Endodermal cell (in vitro differentiated cells): ENCODE data around the gene NRXN2. TPM values are rescaled to one million over a fixed set of nuclear protein-coding genes. Genes with fewer than 3 reads are reported as not detected.
A peak's percentile ranks its signal among the peaks of the same experiment; 100 is the strongest.

Source experiments
- DNase-seq: peaks from one replicate; pipeline ENCODE4 v3.0.0-alpha.2; 2017
- H3K27ac ChIP-seq: 2 replicates; pipeline ENCODE4 v1.5.1; 2013; ENCODE audit warnings: mild to moderate bottlenecking, low read depth, low read length, moderate library complexity
- H3K27me3 ChIP-seq: 2 replicates; pipeline ENCODE4 v1.6.1; 2013; ENCODE audit warnings: mild to moderate bottlenecking, low read length, moderate library complexity; ENCODE audit not compliant: insufficient read depth, control insufficient read depth, poor library complexity, severe bottlenecking
- H3K36me3 ChIP-seq: 2 replicates; pipeline ENCODE4 v1.7.0; 2013; ENCODE audit warnings: mild to moderate bottlenecking, low read length, moderate library complexity; ENCODE audit not compliant: control insufficient read depth, insufficient read depth
- H3K4me1 ChIP-seq: one replicate; pipeline ENCODE4 v1.7.0; 2013; ENCODE audit warnings: low read length; ENCODE audit not compliant: control insufficient read depth, insufficient read depth
- H3K4me3 ChIP-seq: 2 replicates; pipeline ENCODE4 v1.5.1; 2013; ENCODE audit warnings: mild to moderate bottlenecking, low read length, moderate library complexity
- H3K9ac ChIP-seq: 2 replicates; pipeline ENCODE4 v1.6.1; 2013; ENCODE audit warnings: mild to moderate bottlenecking, low read length, moderate library complexity; ENCODE audit not compliant: poor library complexity, severe bottlenecking; ENCODE audit errors: extremely low read depth
- H3K9me3 ChIP-seq: 2 replicates; pipeline ENCODE4 v1.6.1; 2013; ENCODE audit warnings: mild to moderate bottlenecking, low read length, moderate library complexity; ENCODE audit not compliant: control insufficient read depth
- H3K27ac Mint-ChIP-seq: 2 replicates; pipeline ENCODE4 v1.8.0; 2020; ENCODE audit warnings: mixed read lengths
- H3K27me3 Mint-ChIP-seq: 2 replicates; pipeline ENCODE4 v1.8.0; 2021; ENCODE audit warnings: mild to moderate bottlenecking, mixed read lengths; ENCODE audit not compliant: insufficient read depth
- H3K36me3 Mint-ChIP-seq: 2 replicates; pipeline ENCODE4 v1.8.0; 2020; ENCODE audit warnings: low read depth, mixed read lengths
- H3K4me1 Mint-ChIP-seq: 2 replicates; pipeline ENCODE4 v1.8.0; 2020; ENCODE audit warnings: mixed read lengths
- H3K4me3 Mint-ChIP-seq: 2 replicates; pipeline ENCODE4 v1.8.0; 2020; ENCODE audit warnings: mild to moderate bottlenecking, moderate library complexity, mixed read lengths
- H3K9me3 Mint-ChIP-seq: 2 replicates; pipeline ENCODE4 v1.8.0; 2020; ENCODE audit warnings: mild to moderate bottlenecking, mixed read lengths
- WGBS, 2 experiments: methylation state at CpG; one replicate each; pipeline versions ENCODE4 v1.1.5 to v1.1.7; 2013; ENCODE audit warnings: missing lambda C conversion rate in 2 of 2, mixed read lengths in 1 of 2; ENCODE audit not compliant: insufficient coverage in 1 of 2, insufficient read length in 1 of 2; 5-methylcytosine and 5-hydroxymethylcytosine counted together
- total RNA-seq, 2 donors: library from RNA; stranded (reverse); fragmentation: NEBNext Ultra II Directional in 1 of 2; extraction: Animal tissue kit (Norgen Biotek cat#: 25700) in 1 of 2; gene quantifications; 2 replicates in 1 of 2; 3 replicates in 1 of 2; pipeline ENCODE4 v1.2.1, GENCODE V29; 2021
- TF ChIP-seq, protein P1 (sequence below): fragments of 200-600 bp; sonication (generic); conservative IDR thresholded peaks from 2 replicates; pipeline ENCODE4 v1.5.0; 2021; ENCODE audit warnings: antibody characterized with exemption, mild to moderate bottlenecking

The NRXN2 gene
- total RNA-seq, 2 donors from 2014 or later: 1.00 to 1.5 TPM

DNA sequence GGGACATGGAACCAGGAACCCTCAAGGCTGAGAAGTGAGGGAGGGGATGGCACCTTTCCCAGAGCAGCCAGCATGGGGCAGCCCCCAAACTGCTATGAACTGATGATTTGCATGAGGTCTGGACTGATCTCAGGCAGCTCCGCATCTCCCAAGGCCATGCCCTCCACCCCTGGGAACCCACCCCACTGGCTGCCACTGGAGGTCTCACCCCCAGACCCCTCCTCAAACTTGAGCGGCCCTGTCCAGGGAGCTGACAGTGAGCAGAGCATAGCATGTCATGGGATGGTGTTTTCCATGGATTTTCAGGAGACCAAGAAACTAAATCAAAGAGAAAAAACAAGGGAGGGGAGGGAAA, 46.8 kb downstream of the NRXN2 start:
- H3K27ac Mint-ChIP-seq: peak overlapping the region; percentile 14
- peaks cover 67% of the 10 kb centered on the region for H3K27me3 Mint-ChIP-seq

DNA sequence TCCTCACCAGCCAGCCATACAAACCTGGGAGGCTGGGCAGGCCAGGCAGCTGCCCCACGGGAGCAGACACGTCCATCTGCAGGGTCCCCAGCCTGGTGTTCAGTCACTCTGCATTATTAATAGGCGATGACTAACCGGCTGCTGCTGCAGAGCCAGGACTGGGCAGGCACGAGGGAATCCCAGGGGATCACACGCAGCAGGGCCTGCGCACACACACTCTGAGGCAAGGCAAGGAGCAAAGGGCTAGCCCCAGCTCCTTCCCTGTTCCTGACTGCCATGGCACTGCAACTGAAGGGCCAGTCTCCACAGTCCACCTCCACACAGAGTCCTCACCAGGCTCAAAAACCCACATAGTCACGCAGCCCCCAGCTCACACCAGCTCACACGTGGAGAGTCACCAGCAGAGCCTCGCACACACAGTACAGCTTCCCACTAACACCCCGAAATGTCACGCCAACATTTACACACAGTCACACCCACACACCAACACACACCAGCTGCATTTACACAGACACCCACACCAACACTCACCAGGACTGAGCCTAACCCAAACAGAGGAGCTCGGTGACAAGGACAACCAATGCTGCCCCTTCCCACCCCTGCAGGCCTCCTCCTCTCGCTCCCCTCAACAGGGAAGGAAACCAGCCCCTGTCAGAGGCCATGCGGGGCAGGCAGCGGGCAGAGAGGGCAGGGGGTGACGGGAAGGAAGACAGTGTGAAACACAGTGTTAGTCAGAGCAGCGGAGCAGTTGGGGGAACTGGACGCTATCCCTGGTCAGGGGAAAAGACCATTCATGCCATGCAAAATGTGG, 47.3 kb downstream of the NRXN2 start:
- no peaks in the 10 kb centered on the region for H3K27me3 ChIP-seq
- H3K27me3 Mint-ChIP-seq: peaks cover 70% of the 10 kb centered on the region
- H3K27ac ChIP-seq: peak overlapping the region; percentile 16
- no peaks in the 10 kb centered on the region for H3K9me3 Mint-ChIP-seq
- no peaks in the 10 kb centered on the region for H3K9me3 ChIP-seq
- H3K4me1 Mint-ChIP-seq: peaks cover 42% of the 10 kb centered on the region
- no peaks in the 10 kb centered on the region for H3K36me3 ChIP-seq
- H3K4me3 Mint-ChIP-seq: peak overlapping the region; percentile 22
- 89 to 90% methylated on average over 5 to 19 of the region's 19 CpGs for WGBS, 2 experiments
- DNase-seq: no peak
- peaks cover 9% of the 10 kb centered on the region for H3K4me1 ChIP-seq
- TF ChIP-seq, protein P1, sequence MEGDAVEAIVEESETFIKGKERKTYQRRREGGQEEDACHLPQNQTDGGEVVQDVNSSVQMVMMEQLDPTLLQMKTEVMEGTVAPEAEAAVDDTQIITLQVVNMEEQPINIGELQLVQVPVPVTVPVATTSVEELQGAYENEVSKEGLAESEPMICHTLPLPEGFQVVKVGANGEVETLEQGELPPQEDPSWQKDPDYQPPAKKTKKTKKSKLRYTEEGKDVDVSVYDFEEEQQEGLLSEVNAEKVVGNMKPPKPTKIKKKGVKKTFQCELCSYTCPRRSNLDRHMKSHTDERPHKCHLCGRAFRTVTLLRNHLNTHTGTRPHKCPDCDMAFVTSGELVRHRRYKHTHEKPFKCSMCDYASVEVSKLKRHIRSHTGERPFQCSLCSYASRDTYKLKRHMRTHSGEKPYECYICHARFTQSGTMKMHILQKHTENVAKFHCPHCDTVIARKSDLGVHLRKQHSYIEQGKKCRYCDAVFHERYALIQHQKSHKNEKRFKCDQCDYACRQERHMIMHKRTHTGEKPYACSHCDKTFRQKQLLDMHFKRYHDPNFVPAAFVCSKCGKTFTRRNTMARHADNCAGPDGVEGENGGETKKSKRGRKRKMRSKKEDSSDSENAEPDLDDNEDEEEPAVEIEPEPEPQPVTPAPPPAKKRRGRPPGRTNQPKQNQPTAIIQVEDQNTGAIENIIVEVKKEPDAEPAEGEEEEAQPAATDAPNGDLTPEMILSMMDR: no peak
- no peaks in the 10 kb centered on the region for H3K36me3 Mint-ChIP-seq
- H3K4me3 ChIP-seq: no peak overlapping the region
- H3K9ac ChIP-seq: no peak overlapping the region
- no peak overlapping the region for H3K27ac Mint-ChIP-seq

More for the DNA sequence above, 46.8 kb downstream of the NRXN2 start:
- H3K9me3 Mint-ChIP-seq: no peaks in the 10 kb centered on the region
- H3K36me3 Mint-ChIP-seq: no peaks in the 10 kb centered on the region
- Histone ChIP-seq H3K4me3 (no peak overlapping the region), H3K9ac (no peak overlapping the region), H3K4me1 (peaks cover 9% of the 10 kb centered on the region), H3K9me3 (no peaks in the 10 kb centered on the region), H3K27ac (peak overlapping the region; percentile 16), H3K36me3 (no peaks in the 10 kb centered on the region), H3K27me3 (no peaks in the 10 kb centered on the region)
- WGBS, 2 experiments: 100% methylated on average over 1 to 2 of the region's 2 CpGs
- TF ChIP-seq, protein P1: no peak
- H3K4me3 Mint-ChIP-seq: peak overlapping the region; percentile 22
- DNase-seq: no peak
- H3K4me1 Mint-ChIP-seq: peaks cover 39% of the 10 kb centered on the region

DNA sequence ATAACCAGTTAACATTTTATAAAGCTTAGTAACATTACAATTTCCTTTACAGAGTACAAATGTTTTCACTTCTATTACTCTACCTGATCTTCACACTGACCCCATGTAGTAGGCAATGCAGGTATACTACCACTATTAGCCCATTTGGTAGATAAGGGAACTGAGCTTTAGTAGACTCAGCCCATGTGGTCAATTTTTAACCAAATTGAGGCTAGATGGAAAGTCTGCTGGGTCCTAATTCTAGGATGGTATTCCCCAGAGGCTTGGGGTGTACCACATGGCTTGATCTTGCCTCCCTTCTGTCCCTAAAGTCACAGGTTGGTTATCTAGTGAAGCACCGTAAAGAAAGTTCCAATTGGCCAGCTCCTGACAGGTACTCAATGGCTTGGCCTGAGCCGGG, 48.2 kb downstream of the NRXN2 start:
- H3K36me3 ChIP-seq: no peaks in the 10 kb centered on the region
- Mint-ChIP-seq H3K36me3 (no peaks in the 10 kb centered on the region), H3K4me3 (no peak overlapping the region), H3K27ac (no peak overlapping the region), H3K4me1 (peaks cover 45% of the 10 kb centered on the region), H3K27me3 (peaks cover 70% of the 10 kb centered on the region), H3K9me3 (no peaks in the 10 kb centered on the region)
- no peak overlapping the region for H3K4me3 ChIP-seq
- H3K9me3 ChIP-seq: no peaks in the 10 kb centered on the region
- DNase-seq: no peak
- H3K27ac ChIP-seq: no peak overlapping the region
- no peak overlapping the region for H3K9ac ChIP-seq
- TF ChIP-seq, protein P1: no peak
- WGBS, 2 experiments: 95 to 100% methylated on average over 2 of the region's 2 CpGs
- peaks cover 9% of the 10 kb centered on the region for H3K4me1 ChIP-seq
- no peaks in the 10 kb centered on the region for H3K27me3 ChIP-seq
